ENCODE measurements around the gene GDE1. TPM values are rescaled to one million over a fixed set of nuclear protein-coding genes. Genes with fewer than 3 reads are reported as not detected.
A peak's percentile ranks its signal among the peaks of the same experiment; 100 is the strongest.

The GDE1 gene
- total and polyA plus RNA-seq, 9 of the 15 experiments (the other 6 are each of a cell fraction or from before 2014, with no cell fraction given): 18.8 to 40.5 (median 22.3) TPM

DNA sequence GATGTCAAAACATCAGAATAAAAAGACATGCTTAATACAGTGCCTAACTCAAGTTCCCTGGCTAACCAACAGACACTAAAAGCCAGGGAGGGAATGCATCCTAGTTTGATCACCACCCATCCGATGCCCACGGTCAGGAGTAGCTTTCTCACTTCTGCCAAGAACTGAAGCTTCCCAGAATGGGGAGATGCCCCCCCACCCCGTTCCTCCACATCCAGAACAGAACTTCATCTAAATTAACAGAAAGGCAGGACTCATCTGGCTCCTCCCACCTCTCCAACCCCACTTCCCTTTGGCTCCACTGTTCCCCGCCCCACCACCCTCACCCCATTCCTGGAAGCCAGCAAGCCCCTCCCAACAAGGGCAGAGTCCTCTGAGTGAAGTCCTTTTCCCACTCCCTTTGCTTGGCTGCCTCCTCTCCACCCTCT lies 33.7 kb downstream of the GDE1 start (continued):
- TF ChIP-seq, protein P1, sequence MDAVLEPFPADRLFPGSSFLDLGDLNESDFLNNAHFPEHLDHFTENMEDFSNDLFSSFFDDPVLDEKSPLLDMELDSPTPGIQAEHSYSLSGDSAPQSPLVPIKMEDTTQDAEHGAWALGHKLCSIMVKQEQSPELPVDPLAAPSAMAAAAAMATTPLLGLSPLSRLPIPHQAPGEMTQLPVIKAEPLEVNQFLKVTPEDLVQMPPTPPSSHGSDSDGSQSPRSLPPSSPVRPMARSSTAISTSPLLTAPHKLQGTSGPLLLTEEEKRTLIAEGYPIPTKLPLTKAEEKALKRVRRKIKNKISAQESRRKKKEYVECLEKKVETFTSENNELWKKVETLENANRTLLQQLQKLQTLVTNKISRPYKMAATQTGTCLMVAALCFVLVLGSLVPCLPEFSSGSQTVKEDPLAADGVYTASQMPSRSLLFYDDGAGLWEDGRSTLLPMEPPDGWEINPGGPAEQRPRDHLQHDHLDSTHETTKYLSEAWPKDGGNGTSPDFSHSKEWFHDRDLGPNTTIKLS (IDR thresholded peaks at IDR 0.05; ENCODE audit: borderline replicate concordance, low read depth): 0 out of 2 replicates have a peak, but pooled peaks have one; percentile 6
- no peak for TF ChIP-seq CHCHD3 (CRISPR knock-in tag; IDR thresholded peaks at IDR 0.05)
- TF ChIP-seq RBFOX2 (IDR thresholded peaks at IDR 0.05; ENCODE audit: low read depth, low read length): 0 out of 2 replicates have a peak, but pooled peaks have one; percentile 30
- peak; percentile 6 for TF ChIP-seq CCNT2 (IDR thresholded peaks at IDR 0.05; ENCODE audit: borderline replicate concordance, extremely low read depth, insufficient read length, low read depth, low read length)
- peak; percentile 25 for TF ChIP-seq KDM5B (IDR thresholded peaks at IDR 0.05; ENCODE audit: insufficient replicate concordance, low read depth, low read length)
- peak; percentile 67 for TF ChIP-seq CHD1 (IDR thresholded peaks at IDR 0.05; ENCODE audit: low read length)
- peak; percentile 33; the same call in 1 of the 2 replicates for TF ChIP-seq EP400 (IDR thresholded peaks at IDR 0.05)
- TF ChIP-seq SP1 (CRISPR knock-in tag; IDR thresholded peaks at IDR 0.05): 0 out of 2 replicates have a peak, but pooled peaks have one; percentile 17
- TF ChIP-seq POLR2A (conservative IDR thresholded peaks at IDR 0.05): peak; percentile 60
- no peak for TF ChIP-seq PHB (CRISPR knock-in tag; IDR thresholded peaks at IDR 0.05)
- no peak for TF ChIP-seq ZNF764 (CRISPR knock-in tag; IDR thresholded peaks at IDR 0.05; ENCODE audit: low read depth)
- TF ChIP-seq, protein P2, sequence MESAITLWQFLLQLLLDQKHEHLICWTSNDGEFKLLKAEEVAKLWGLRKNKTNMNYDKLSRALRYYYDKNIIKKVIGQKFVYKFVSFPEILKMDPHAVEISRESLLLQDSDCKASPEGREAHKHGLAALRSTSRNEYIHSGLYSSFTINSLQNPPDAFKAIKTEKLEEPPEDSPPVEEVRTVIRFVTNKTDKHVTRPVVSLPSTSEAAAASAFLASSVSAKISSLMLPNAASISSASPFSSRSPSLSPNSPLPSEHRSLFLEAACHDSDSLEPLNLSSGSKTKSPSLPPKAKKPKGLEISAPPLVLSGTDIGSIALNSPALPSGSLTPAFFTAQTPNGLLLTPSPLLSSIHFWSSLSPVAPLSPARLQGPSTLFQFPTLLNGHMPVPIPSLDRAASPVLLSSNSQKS (CRISPR knock-in tag; IDR thresholded peaks at IDR 0.05): no peak
- TF ChIP-seq, protein P3, sequence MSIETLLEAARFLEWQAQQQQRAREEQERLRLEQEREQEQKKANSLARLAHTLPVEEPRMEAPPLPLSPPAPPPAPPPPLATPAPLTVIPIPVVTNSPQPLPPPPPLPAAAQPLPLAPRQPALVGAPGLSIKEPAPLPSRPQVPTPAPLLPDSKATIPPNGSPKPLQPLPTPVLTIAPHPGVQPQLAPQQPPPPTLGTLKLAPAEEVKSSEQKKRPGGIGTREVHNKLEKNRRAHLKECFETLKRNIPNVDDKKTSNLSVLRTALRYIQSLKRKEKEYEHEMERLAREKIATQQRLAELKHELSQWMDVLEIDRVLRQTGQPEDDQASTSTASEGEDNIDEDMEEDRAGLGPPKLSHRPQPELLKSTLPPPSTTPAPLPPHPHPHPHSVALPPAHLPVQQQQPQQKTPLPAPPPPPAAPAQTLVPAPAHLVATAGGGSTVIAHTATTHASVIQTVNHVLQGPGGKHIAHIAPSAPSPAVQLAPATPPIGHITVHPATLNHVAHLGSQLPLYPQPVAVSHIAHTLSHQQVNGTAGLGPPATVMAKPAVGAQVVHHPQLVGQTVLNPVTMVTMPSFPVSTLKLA (conservative IDR thresholded peaks at IDR 0.05): 0 out of 4 replicates have a peak, but pooled peaks of 1 of the 2 experiments have one; percentile 18
- no peak for TF ChIP-seq CREM (IDR thresholded peaks at IDR 0.05; ENCODE audit: low read depth)
- TF ChIP-seq NONO (IDR thresholded peaks at IDR 0.05; ENCODE audit: low read depth in 2 of 2, low read length in 1 of 2): 0 out of 4 replicates have a peak, but pooled peaks of 1 of the 2 experiments have one; percentile 6
